Inferior parietal cortex (tissue), 1 donor: ENCODE data around the gene KLRB1.
"Not testable (repeated sequence)": the region's sequence is repeated elsewhere in the genome, so short reads cannot be mapped to it uniquely, and the experiment has no call there.

Source experiments
- DNase-seq: peaks from one replicate; pipeline ENCODE4 v3.0.0-alpha.2; 2016; ENCODE audit errors: extremely low spot score

The KLRB1 gene

DNA sequence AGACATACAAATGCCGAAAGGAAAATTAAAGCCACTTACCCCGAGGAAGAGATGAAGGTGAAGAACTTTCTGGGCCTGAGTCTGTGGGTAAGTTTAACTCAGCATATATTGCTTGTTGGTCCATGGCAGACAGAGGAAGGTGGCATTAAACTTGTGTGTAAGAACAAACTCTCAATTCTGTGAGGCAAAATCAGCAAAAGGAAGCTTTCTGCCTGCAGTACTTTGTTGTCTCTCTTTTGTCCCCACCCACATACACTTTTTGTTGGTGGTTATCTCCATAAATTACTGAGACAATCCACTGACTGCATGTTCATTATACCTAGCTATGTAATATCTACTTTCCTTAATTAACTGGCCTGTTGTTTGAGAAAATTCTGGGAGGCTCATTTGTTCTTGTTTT is at the start of gene KLRB1:
TSS of gene KLRB1 (minus strand) at position 201 of the 400 bp plus-strand sequence. CDS start at position 124, 77 bp downstream.
- DNase-seq = no peak

DNA sequence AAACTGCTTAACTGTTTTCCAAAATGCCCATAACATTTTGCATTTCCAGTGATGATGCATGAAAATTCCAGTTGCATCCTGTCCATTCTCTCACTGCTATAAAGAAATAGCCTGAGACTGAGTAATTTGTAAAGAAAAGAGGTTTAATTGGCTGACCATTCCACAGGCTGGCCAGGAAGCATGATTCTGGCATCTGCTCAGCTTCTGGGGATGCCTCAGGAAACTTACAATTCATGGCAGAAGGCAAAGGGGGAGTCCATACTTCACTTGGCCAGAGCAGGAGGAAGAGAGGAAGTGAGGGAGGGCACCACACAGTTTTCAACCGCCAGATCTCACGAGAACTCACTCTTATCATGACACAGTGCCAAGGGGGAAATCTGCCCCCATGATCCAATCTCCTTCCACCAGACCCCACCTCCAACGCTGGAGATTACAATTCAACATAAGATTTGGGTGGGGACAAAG is 43.6 kb upstream of the KLRB1 start:
- DNase-seq = no peak

GRCh38 chr12:9650151-9650576 is 42.4 kb upstream of the KLRB1 start:
- DNase-seq = no peak

DNA sequence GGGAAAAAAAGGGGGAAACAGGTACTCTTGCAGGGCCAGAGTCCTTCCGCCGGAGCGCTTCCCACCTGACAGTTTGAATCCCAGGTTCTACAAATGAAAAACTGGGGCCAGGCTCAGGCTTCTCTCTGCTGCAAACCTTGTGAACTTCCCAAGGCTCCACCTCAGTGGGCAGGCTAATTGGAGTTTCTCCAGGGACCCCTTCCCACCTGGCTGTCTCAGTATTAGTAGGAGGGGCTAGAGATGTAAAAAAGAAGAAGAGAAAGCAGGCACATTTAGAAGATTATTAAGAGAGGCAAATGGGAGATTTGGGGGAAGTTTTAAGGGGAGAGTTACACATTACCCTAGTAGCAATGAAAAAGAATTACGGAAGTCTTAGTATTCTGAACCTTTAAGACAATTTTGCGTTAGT is 41.8 kb upstream of the KLRB1 start:
- DNase-seq = no peak

DNA sequence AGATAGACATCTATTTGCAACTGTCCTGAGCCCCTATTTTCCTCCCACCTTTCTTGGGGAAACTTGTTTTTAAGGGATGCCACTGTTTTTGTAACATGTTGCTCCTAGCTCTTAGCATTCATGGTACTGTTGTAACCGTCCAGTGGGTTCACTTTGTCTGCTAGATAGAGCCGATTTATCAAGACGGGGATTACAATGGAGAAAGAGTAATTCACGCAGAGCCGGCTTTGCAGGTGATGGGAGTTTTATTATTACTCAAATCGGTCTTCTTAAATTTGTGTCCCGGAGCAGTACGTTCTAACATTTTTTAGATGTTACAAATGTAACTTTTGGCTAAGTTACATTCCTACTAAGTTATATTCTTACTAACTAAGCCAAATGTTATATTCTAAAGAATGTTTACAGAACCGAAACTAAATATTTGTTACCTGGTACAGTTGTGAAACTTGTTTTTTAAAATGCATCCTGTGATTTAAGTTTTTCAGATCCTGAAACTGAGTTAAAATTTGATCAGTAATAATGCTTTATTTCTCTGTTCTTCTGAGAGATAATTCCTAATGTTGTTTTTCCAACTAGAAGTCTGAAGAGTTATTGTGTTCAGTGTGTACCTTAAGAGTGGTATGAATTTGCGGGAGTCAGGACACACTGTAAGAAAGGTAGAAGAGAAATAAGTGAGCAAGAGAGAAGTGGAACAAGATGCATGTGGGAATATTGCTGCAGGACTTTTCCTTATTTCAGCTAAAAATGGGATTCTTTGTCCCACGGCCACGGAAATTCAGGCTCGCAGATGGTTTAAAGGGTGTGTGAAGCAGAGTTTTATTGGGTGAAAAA is 41.2 kb upstream of the KLRB1 start:
- DNase-seq = no peak

- peak; percentile 59 for DNase-seq
Measured at GRCh38 chr12:9647825-9648700, 40.3 kb upstream of the KLRB1 start.

DNA sequence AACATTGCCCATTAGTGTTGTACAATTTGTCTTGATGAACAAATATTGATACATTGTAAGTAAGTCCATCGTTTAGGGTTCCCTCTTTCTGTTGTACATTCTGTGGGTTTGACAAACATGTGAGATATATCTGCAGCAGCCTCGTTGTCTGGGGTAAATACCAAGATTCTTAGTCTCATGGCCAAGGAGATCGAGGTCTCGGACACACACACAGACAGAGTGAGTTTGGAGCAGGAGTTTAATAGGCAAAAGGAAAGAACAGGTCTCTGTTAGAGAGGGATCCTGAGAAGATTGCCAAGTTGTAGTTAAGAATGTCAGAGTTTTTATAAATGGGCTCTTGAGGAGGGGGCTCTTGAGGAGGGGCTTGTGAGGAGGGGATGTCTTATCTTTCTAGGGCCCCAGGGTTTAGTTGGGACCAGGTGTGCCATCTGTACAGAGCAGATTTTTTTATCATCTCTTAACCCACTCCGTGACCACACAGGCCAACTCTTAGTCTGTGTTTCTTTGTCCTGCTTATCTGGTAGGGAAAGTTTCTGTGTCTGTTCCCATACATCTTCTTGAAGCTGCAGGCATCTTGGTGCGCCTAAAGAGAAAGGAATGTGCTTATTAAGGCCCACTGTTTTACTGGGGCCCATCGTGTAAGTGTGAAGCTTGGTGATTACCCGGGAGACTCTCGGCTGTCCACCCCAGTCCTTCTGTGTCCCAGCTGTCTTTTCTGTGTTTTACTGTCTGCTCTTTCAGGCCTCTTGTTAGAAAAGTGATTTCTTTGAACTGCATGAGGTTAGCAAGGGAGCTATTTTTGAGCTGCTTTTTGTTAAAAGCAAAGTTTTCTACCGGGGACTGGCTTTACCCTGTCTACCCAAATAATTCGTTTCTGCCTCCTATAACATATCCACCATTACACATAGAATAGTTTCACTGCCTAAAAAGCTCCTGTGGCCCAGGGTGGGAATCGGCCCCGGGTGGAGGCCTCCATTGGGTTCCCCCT is 39.4 kb upstream of the KLRB1 start:
- DNase-seq = no peak

GRCh38 chr12:9644985-9645551 is 37.4 kb upstream of the KLRB1 start:
- DNase-seq = not testable (repeated sequence)

DNA sequence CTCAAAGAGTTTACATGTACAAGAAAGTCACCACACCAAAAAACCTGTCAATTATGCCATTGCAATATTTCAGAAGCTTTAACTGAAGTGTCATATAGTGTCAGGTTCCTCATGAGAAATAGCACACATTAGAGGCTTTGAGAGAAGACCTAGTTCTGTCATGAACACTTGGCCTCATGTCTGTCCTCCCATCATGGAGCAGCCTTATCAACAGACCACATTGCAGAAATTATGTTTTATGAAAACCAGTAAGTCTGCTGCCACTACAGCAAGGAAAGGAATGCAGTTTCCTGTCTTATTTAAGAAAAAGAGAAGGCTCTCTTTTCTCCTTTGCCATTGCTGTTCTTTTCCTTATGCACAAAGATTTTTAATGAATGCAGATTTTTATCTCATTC is 35.5 kb upstream of the KLRB1 start:
- DNase-seq = no peak

- DNase-seq = no peak
Measured at GRCh38 chr12:9642606-9643265, 35.0 kb upstream of the KLRB1 start.

DNA sequence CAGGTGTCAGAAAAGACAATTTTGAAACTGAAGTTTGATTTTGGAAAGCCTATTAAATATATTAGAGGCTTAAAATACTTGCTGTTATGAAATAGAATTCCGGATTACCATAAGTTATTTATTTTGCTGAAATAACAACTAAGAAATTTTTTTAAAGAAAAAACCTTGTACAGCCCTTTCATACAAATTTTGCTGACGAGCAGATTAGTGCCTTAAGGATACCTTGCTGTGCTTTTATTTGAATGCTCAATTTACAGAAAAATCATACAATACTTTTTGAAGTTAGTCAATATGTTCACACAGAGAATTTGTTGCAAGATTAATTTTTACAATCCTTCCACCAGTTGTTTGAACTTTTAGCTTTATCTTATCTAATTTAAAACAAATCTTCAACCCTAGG is 32.3 kb upstream of the KLRB1 start:
- no peak for DNase-seq

GRCh38 chr12:9636851-9637206 is 29.1 kb upstream of the KLRB1 start:
- no peak for DNase-seq

DNA sequence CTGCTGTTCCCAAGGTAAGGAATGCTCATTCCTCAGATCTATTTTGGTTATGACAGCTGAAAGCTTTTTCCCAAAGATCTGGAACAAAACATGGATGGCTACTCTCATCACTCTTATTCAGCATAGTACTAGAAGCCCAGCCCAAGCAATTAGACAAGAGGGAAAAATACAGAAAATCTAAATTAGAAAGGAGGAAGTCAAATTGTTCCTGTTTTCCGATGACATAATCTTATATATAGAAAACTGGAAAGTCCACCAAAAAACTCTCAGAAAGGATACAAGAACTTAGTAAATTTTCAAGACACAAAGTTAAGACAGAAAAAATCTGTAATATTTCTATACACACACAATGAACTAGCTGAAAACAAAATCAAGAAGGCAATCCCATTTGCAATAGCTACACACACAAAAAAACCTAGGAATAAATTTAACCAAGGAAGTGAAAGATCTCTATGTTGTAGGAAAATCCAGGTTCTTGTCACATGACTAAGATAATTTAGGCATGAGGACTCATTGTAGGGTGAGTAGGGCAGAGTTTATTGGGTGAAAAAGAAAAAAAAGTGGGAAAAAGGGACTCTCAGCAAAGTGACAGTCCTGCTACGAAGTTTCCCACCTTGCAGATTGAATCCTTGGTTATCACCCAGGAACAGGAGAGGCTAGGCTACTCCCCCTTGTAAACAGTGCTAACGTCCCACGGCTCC is 28.6 kb upstream of the KLRB1 start:
- DNase-seq = no peak

- no peak for DNase-seq
Measured at GRCh38 chr12:9634969-9635754, 27.4 kb upstream of the KLRB1 start.

- DNase-seq = peak; percentile 69
Measured at GRCh38 chr12:9634177-9634803, 26.6 kb upstream of the KLRB1 start.

- no peak for DNase-seq
Measured at GRCh38 chr12:9632766-9633165, 25.1 kb upstream of the KLRB1 start.

DNA sequence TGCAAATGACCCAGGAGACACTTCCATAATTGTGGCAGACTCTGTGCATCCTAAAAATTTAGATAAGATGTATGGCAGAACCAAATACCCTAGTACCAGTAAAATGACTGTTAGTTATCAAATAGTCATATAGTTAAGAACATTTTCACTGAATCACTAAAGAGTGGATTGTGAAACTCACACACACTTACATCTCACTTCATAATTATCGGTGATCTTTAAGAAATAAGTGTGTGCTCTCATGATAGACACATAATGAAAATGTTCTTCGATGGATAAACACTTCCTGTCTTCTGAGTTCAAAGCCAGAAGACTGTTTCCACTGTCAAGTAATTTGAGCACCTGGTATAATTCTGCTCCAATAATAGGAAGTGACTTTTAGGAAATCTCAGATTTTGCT is 19.1 kb upstream of the KLRB1 start:
- no peak for DNase-seq

- DNase-seq = no peak
Measured at GRCh38 chr12:9626291-9626690, 18.6 kb upstream of the KLRB1 start.

DNA sequence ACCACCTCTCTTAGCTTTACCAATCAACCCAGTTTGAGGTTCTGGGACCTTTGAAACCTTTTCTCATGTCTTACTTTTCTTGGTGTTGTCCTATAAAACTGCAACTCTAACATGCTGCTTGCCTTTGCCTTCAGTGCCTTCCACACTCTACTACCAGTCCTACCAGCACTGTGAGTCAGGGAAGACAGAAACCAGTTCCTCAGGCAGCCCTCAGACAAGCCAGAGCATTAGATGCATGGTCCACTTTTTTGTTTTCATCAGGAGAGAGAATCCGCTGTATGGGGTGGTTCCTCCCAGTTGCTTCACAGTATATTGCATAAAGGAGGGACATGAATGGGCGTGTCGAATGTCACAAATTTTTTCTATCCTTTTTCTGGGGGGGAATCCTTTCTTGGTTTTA is 17.3 kb upstream of the KLRB1 start:
- DNase-seq = no peak
